HL-60/S4 treated with retinoic acid at 250 ng/mL for 4 days and 3 days (cell line): ENCODE data around the gene KRT78.

Source experiments
- in situ Hi-C: fragments of 300-500 bp; cut with MboI; formaldehyde crosslinking; loops from 2 replicates; pipeline ENCODE4 v1.7.0; 2022; ENCODE audit warnings: low sequenced_read_pairs

Gene KRT78

DNA sequence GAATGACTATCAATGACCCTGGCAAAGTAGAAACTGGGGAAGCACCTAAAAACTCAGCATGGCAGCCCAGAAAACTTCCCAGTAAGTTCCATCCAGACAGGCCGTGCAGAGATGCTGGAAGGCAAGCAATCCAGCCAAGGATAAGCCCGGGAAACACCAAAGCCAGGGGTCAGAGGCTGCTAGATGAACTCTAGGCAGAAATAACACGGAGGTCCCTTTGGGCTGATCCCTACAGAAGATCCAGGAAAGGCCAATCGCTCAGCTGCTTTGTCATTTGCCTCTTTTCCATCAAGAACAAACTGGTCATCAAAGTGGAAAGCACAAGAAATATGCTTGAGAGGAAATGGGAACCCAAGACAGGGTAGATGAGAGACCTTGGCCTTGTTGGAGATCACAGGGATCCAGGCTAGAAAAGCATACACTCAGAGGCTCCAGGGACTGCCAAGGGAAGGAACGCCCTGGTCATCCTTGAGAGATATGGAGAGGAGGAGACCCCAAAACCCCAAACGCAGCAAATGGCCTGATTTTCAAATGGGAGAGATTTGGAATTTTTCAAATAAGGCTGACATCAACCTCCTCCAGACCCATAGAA, 21.2 kb downstream of the KRT78 start:
- in situ Hi-C loops = no loop called here

DNA sequence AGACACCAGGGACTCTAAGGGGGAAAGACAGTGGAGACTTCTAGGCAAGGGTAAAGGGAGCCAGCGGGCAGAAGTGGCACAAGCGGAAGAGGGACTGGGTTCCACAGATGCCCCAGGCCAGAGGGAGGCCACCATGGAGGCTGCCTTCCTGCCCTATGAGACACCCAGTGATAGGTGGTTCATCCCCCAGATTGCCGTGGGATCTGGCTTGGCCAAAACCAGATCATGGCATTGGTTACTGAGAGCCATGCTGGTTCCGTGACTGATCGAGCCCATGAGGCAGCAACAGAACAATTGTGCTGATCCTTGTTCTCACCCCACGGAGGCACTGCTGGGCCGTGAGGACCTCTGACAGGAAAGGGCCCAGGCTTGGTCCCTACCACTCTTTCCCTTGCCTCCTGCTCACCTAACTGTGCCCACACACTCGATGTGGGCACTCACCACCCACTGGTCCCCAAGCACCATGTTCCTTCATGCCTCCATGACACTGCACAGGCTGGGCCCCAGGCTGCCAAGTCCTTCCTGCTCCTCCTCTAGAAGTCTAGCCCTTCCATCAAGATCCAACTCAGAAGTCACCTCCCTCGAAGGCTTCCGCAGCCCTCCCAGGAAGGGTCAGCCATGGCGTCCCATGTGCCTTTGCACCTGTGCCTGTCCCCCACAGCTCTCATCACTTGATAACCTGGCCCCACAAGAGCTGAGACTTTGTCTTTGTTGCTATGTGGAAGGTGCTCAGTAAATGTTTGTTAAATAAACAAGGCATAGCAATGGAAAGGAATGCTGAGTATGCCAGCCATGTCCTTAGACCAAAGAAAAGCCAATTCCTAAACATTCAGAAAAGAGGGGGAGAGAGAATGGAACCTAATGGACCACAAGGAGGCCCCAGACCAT, 21.9 kb downstream of the KRT78 start:
- in situ Hi-C loops = no loop called here

DNA sequence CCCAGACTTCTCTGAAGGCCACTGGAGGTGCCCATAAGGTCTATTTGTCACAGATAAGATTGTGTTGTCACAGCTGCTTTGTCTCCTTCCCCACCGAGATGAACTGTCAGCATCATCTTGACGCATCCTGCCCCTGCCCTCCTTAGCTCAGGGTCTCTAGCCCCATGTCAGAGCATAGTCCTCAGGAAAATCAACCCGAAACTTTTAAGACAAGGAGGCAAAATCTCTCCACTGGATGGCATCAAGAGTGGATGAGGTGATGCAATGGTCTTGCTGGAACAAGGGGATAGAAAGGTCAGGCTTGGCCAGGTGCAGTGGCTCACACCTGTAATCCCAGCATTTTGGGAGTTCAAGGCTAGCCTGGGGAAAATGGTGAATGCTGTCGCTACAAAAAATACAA, 22.8 kb downstream of the KRT78 start:
- in situ Hi-C loops = no loop called here

DNA sequence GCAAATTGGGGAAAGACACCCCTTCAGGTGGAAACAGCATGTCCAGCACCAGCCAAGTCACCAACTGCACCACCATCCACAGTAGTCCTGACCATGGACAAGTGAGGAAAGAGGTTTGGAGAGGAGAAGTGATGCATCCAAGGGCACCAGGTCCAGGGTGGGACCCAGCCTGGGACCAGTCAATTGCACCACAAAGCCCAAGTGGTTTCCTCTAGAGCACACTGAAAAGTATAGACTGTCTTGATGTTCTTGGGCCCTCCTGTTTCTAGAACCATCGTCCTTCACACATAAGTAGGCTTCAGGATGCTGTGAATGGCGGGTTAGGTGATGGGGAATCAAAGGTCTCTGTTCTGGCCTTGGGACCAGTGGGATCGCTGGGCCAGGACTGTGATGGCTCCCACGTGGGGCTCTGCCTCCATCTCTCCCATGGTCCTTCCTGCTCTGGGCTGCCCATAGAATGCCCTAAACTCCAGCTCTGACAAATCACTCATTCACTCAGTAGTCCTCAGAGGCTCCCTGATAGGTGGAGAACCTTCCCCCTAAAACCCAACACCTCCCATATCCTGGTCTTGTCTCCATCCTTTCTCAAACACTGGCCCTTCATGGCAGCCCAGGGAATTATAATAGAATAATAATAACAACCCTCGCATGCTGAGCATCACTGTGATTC, 23.9 kb downstream of the KRT78 start:
- in situ Hi-C loops = no loop called here

DNA sequence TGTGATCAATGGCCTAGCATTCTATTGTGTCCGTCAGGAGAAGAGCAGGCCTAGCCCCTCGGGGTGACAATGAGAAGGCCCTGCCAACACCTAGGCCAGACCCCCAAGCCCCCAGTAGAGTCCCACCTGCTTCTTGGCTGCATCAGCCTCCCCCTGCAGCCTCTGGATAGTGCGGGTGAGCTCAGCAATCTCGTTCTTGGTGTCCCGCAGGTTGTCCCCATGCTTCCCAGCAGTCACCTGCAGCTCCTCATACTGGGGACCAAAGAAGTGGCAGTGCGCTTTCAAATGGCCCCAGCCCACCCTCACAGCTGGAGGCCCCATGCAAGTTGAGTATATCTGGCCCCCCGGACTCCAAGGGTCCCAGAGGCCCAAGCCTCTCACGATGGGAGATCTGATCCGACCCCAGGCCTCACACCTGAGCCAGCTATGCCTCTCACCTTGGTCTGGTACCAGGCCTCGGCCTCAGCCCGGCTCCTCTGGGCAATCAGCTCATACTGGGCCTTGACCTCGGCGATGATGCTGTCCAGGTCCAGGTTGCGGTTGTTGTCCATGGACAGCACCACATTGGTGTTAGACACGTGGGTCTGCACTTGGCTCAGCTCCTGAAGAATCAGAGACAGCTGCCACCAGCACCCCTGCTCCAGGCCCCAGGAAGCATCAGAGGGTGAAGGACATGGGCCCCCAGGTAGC, 24.9 kb downstream of the KRT78 start:
- in situ Hi-C loops = no loop called here

DNA sequence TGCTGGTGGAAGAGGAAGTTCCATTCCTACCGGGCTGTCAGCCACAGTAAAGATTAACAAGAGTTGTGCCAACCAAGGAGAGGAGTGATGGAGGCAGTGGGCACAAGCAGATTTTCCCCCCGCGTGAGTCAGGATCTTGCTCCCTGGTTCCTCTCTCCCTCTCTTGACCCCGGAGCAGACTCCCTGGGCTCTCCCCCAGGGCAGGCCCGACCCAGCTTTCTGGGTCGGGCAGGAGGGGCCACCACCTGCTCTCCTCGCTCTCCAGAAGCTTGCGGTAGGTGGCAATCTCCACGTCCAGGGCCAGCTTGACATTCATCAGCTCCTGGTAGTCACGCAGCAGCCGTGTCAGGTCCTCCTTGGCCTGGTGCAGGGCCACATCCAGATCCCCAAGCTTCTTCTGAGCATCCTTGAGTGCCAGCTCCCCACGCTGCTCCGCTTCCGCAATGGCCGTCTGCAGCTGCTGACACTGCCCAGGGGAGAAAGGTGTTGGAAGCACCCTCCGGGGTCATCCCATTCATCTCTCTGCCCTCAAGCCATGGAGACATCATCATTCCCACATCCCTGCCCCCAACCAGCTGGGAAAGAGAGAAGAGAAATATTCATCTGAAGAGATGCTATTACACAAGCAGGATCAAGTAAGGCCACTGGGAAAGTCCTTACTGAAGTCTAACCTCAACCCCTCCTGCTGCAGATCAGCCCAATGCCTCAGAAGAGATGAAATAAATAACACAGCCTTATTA, 25.9 kb downstream of the KRT78 start:
- in situ Hi-C loops = no loop called here

DNA sequence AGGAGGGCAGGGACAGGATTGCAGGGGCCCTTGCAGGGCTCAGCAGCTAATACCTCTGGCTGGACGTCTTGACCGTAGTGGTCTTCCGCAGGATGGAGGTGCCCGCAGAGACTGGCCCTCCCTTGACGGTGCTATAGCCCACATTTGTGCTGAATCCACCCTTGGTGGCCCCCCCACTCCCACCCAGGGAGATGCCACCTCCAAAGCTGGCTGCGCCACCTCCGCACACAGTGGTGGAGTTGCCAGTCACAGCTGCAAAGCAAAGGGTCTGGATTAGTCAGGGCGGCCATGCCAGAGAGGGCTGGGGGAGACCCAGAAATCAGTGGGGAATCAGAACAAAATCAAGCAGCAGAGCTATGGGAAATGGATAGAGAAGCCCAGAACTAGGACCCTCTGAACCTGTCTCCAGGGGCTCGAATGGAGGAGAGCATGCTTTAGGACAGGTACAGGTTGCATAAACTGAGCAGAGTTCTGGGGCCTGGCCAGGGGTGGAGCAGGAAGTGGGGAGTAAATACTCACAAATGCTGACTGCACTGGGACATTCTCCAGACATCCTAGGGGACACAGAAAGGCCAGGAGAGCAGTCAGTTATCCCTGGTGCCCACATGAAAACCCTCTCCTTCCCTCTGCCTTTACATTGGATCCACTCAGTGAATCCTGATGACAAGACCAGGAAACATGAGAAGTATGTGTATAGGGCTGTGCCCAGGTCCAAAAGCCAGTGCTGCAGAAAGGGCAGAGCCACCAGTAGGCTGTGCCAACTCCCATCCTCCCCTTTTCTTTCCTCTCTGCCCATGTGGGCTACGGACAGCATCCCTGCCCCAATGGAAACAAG, 26.8 kb downstream of the KRT78 start:
- in situ Hi-C loops = no loop called here

DNA sequence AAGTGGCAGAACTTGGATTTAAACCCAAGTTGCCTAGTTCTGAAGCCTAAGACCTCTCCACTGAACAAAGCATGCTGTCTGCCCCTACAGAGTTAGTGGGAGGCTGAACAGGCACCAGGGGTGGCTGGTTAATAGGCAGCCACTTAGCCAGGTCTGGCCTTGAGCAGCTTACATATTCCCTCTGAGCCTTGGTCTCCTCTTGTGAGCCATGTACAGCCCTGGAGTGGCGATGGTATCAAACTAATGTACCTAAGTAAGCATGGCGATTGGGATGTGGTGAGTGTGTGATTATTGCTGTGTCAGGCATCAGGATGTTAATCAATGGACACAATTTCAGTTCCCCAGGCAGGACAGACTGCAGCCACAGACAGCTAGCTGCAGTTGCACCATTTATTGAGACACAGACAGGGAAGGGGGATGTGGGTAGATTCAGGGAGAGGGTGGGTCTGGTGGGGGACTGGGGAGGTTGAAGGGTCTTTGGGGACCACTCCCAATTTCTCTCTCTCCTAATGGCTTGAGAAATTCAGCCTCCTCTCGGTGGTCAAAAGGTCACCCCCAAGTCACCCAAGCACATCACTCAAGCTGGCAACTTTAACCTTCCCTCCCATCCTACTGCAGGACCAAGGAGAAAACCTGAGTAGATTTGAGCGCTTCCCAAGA, 27.6 kb downstream of the KRT78 start:
- in situ Hi-C loops = no loop called here

DNA sequence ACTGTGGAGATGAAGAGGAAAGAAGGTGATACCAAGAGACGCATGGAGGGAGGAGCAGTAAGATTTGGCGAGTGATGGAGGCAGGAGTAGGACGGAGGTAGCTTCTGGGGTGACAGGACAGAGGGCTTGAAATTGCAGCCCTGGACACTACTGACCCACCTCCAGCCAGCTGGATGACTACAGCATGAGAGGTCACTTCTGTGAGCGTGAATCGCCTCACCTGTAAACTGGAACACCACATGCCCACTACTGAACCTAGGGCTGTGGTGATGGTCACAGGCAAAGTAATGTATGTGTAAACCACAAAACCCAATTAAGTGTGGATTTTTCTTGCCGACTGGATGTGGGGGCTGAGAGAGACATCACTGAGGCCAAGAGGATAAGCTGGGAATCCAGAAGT, 28.3 kb downstream of the KRT78 start:
- in situ Hi-C loops = no loop called here

DNA sequence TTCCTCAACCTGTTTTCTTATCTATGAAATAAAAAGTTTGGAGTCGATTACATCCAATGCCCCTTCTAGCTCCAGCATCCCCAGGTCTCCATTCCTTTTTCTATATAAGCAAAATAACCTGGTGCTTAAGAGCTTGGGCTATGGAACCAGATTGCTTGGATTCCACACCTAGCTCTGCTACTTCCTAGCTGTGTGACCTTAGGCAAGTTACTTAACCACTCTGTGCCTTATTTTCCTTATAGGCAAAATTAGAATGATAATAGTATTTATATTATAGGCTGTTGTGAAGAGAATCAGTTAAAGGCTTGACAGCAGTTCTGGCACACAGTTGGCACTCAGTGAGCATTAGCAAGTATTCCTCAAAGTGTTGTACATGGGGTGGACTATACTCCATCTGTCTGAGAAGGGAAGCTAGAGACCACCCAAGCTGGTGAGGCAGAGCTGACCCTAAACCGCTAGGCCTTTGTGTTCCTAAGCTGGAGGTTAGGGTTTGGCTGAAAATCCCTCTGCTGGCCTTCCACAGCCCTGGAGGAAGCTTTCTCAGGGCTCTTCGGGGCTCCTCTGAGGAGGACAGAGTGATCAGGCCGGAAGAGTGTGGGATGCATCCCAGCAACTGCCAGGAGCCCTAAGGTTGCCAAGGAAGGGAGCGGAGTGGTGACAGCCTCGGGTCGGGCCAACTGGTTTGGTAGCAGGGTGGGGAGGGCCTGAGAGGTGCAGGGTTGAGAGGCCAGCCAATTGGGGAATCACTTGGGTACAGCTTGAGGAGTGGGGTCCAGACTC, 28.9 kb downstream of the KRT78 start:
- in situ Hi-C loops = no loop called here

DNA sequence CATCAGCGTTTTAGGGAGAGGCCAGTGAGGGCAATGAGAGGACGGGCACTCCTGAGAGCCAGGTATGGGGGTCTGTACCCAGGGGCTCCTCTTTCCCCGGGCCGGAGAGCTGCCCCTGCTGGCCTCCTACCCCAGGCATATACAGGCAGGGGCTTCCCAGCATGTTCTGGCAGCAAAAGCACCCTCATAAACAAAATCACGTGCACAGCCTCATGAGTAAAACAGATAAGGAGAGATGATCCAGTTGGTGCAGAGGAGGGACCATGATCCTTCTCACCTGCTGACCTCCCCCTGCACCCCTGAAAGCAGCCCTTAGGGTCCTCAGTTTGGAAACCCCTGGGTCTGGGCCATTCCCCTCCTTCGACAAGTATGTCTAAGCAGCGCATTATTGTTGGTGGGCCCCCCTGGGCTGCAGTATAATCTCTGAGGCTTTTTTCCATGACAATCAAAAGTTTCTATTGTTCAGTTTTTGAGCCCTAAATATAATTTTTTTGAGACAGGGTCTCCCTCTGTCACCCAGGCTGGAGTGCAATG, 29.8 kb downstream of the KRT78 start:
- in situ Hi-C loops = no loop called here

DNA sequence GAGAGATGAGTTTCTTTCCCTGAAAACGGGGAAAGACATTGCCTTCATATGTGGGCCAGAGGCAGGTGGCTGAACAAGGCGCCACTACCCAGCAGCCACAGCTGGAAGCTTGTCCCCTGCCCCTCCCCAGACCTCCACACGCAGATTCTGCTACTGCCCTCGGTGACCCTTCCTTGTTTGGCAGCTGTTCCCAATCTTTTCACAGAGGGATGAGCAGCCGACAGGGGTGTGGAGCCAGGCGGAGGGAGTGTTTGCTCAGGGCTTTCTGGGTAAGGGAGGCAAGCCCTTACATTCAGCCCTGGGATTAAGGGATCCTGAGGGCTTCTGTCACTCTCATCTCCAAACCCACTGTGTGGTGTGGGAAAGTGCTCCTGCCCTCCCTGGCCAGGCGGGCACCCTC, 30.4 kb downstream of the KRT78 start:
- in situ Hi-C loops = no loop called here

DNA sequence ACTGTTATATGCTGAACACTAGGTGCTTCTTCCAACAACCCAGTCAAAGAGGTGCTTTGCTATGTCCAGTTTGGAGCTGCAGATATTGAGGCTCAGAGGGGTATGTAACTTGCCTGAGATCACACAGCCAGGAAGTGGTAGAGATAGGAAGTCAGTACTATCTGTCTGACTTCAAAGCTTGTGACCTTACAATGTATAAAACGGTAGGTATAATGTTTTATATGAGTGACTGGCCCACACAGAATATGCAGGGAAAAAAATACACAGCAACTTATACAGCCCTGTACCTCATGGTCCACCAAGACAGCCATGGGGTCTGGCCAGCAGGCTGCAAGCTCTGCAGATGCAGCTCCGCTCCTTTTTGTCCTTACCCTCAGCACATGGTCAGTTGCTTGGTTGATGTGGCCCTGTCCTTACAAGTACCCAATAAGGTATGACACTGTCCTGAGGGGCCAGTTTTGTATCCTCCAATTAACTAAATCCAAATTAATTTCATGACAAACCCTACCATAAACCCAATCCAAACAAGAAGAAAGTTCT, 31.0 kb downstream of the KRT78 start:
- in situ Hi-C loops = no loop called here

DNA sequence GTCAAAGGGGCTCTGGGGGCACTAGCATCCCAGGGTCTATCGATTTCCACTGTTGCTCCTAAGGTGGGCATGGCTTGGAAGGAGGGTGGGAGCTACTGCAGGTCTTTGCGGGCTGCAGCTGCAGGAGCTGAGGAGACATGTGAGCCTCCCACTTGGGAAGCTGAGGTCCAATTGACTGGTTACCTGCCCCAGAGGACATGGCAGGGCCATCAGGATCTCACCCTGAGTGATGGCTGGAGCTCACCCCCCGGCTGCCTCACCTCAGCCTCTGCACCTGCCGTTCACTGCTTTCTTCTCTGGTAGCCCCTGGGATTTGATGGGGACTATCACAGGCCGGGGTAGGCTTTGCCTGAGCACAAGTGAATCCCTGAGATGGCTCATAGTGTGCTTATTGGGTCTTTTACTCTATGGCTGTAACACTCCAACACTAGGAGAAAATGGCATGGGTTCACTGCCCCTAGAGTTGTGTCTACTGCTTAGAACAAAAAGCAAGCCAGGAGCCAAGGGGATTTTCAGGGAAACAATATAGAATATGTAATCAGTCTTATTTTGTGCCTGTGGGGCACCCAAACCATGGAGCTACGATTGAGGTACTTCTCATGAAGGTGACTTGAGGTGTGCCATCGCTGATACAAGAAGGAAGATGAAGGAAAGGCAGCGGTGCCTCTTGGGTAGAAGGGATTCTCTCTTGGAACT, 31.6 kb downstream of the KRT78 start:
- in situ Hi-C loops = no loop called here

DNA sequence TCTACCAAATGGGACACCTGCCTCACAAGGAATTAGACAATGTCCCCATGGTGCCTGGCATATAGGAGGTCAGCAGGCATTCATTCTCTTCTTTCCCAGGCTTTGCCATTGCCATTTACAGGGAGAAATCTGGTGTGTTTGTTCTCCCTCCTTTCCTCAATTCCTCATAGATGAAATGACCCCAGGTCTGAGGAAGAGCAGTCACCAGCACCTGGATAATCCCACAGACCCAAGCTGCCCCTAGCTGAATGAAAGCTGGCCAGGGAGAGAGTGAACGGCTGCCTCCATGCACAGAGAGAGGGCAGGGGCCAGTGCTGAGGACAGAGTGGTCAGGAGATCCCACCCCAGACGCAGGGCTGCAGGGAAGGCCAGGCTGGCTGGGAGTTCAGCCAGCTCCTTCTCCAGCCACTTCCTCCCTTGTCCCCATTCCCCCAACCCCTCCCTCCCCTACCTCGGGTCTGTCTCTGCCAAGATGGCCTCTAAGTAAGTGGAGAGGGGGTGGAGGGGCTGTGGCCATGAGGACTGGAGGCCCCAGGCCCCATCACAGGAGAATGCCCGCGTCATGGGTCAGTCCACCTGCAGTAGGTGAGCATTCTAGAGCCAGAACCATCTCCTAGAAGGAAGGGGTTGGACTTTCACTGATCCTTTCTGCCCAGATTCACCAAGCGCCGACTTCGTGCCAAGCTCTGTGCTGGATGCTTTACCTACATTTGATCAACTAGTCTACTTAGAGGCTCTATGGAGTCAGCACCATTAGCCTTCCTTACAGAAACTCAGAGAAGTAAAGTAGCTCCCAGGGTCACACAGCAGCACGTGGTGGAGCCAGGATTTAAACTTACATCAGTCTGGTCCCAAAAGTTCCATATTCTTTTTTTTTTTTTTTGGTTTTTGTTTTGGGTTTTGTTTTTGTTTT, 32.9 kb downstream of the KRT78 start:
- in situ Hi-C loops = no loop called here

DNA sequence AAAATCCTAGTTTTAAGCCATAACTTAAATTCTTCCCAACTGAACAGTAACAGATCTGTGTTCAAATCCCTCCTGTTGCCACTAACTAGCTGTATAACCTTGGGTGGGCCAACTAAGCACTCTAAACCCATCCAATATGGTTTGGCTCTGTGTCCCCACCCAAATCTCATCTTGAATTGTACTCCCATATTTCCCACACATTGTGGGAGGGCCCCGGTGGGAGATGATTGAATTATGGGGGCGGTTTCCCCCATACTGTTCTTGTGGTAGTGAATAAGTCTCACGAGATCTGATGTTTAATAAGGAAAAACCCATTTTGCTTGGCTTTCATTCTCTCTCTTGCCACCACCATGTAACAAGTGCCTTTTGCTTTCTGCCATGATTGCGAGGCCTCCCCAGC, 33.6 kb downstream of the KRT78 start:
- in situ Hi-C loops = no loop called here
